WTC11 (cell line): ENCODE data around the gene P2RX2. TPM values are rescaled to one million over a fixed set of nuclear protein-coding genes. Genes with fewer than 3 reads are reported as not detected.

Source experiments
- ATAC-seq: fragments of 200-7000 bp; cut with Tn5 transposase; 2 replicates; pipeline ENCODE4 v1.10.0; 2021; ENCODE audit warnings: mild to moderate bottlenecking, moderate library complexity
- CTCF ChIA-PET: fragments of 300-600 bp; sonication (Branson Sonifier 250); formaldehyde crosslinking; loops from one replicate; lab custom pipeline; 2021; ENCODE audit warnings: antibody characterized with exemption; lab: Charles Lee
- POLR2A ChIA-PET: fragments of 350-600 bp; sonication (Branson Sonifier 250); formaldehyde crosslinking; loops from one replicate; lab custom pipeline; 2021; ENCODE audit warnings: antibody characterized with exemption; lab: Charles Lee
- DNase-seq: peaks from one replicate; pipeline ENCODE4 v3.0.0; 2021; ENCODE audit warnings: low spot score
- H3K27ac Mint-ChIP-seq: 2 replicates; pipeline ENCODE4 v1.8.0; 2021; ENCODE audit warnings: mixed read lengths
- H3K27me3 Mint-ChIP-seq: 2 replicates; pipeline ENCODE4 v1.8.0; 2021; ENCODE audit warnings: low read depth, mild to moderate bottlenecking, moderate library complexity, mixed read lengths
- H3K36me3 Mint-ChIP-seq: 2 replicates; pipeline ENCODE4 v1.8.0; 2021; ENCODE audit warnings: mixed read lengths
- H3K4me1 Mint-ChIP-seq: 2 replicates; pipeline ENCODE4 v1.8.0; 2022; ENCODE audit warnings: mixed read lengths
- H3K4me3 Mint-ChIP-seq: 2 replicates; pipeline ENCODE4 v1.8.0; 2021; ENCODE audit warnings: mild to moderate bottlenecking, moderate library complexity, mixed read lengths
- H3K9me3 Mint-ChIP-seq: 2 replicates; pipeline ENCODE4 v1.8.0; 2021; ENCODE audit warnings: mixed read lengths
- AR ChIP-seq: fragments of 250-450 bp; sonication (Bioruptor Pico); IDR thresholded peaks from 2 replicates; pipeline ENCODE4 v1.9.0; 2021; ENCODE audit warnings: mild to moderate bottlenecking
- E2F4 ChIP-seq: sonication (generic); formaldehyde crosslinking; IDR thresholded peaks from 2 replicates; pipeline ENCODE4 v1.8.1; 2022; ENCODE audit warnings: low read depth, mild to moderate bottlenecking, moderate library complexity, missing genetic modification reagents, borderline replicate concordance
- E2F5 ChIP-seq: sonication (generic); formaldehyde crosslinking; IDR thresholded peaks from 2 replicates; pipeline ENCODE4 v1.8.1; 2022; ENCODE audit warnings: mild to moderate bottlenecking, moderate library complexity, missing genetic modification reagents
- ELF4 ChIP-seq: sonication (generic); formaldehyde crosslinking; IDR thresholded peaks from 2 replicates; pipeline ENCODE4 v1.8.1; 2022; ENCODE audit warnings: low read depth, mild to moderate bottlenecking, moderate library complexity, missing genetic modification reagents
- GRHL2 ChIP-seq: fragments of 250-450 bp; sonication (Bioruptor Pico); IDR thresholded peaks from 2 replicates; pipeline ENCODE4 v1.8.0; 2022; ENCODE audit warnings: mild to moderate bottlenecking, moderate library complexity; ENCODE audit not compliant: insufficient replicate concordance, severe bottlenecking
- IRF2 ChIP-seq: sonication (generic); formaldehyde crosslinking; IDR thresholded peaks from 2 replicates; pipeline ENCODE4 v1.8.0; 2022; ENCODE audit warnings: low read depth, missing genetic modification reagents, borderline replicate concordance
- JAZF1 ChIP-seq: fragments of 250-450 bp; sonication (Bioruptor Pico); IDR thresholded peaks from 2 replicates; pipeline ENCODE4 v1.9.0; 2021; ENCODE audit warnings: moderate library complexity, mild to moderate bottlenecking, inconsistent platforms
- KAT7 ChIP-seq: sonication (generic); formaldehyde crosslinking; IDR thresholded peaks from 2 replicates; pipeline ENCODE4 v1.8.1; 2023; ENCODE audit warnings: missing genetic modification reagents, mild to moderate bottlenecking, borderline replicate concordance
- MYBL2 ChIP-seq: sonication (generic); formaldehyde crosslinking; IDR thresholded peaks from 2 replicates; pipeline ENCODE4 v1.8.1; 2023; ENCODE audit warnings: mild to moderate bottlenecking, moderate library complexity, missing genetic modification reagents
- NFATC4 ChIP-seq: fragments of 250-450 bp; sonication (Bioruptor Pico); IDR thresholded peaks from 2 replicates; pipeline ENCODE4 v1.9.0; 2021; ENCODE audit warnings: mild to moderate bottlenecking
- STAT6 ChIP-seq: sonication (generic); formaldehyde crosslinking; conservative IDR thresholded peaks from 2 replicates; pipeline ENCODE4 v1.8.1; 2023; ENCODE audit warnings: mild to moderate bottlenecking, low read depth, missing genetic modification reagents, moderate library complexity
- TEAD4 ChIP-seq: sonication (generic); formaldehyde crosslinking; IDR thresholded peaks from 2 replicates; pipeline ENCODE4 v1.8.0; 2022; ENCODE audit warnings: mild to moderate bottlenecking, missing genetic modification reagents
- USF2 ChIP-seq: sonication (generic); formaldehyde crosslinking; IDR thresholded peaks from 2 replicates; pipeline ENCODE4 v1.8.1; 2023; ENCODE audit warnings: mild to moderate bottlenecking, missing genetic modification reagents, moderate library complexity
- ZMAT4 ChIP-seq: fragments of 250-450 bp; sonication (Bioruptor Pico); IDR thresholded peaks from 2 replicates; pipeline ENCODE4 v1.9.0; 2021; ENCODE audit warnings: mild to moderate bottlenecking
- ZNF121 ChIP-seq: sonication (generic); formaldehyde crosslinking; IDR thresholded peaks from 2 replicates; pipeline ENCODE4 v1.8.0; 2023; ENCODE audit warnings: missing genetic modification reagents
- ZNF671 ChIP-seq: fragments of 250-450 bp; sonication (Bioruptor Pico); IDR thresholded peaks from 2 replicates; pipeline ENCODE4 v1.8.0; 2021; ENCODE audit warnings: mild to moderate bottlenecking
- total RNA-seq: library from RNA; stranded (reverse); gene quantifications from 3 replicates; pipeline ENCODE4 v1.2.3, GENCODE V29; 2021

The P2RX2 gene
- total RNA-seq, 1 experiment from 2014 or later, result 2.1 TPM

GRCh38 chr12:132591107-132591935 lies 27.3 kb upstream of the P2RX2 start (continued):
- TF ChIP-seq AR (no peak), ELF4 (CRISPR knock-in tag) (no peak), IRF2 (CRISPR knock-in tag) (no peak), ZMAT4 (no peak), JAZF1 (no peak), GRHL2 (CRISPR knock-in tag) (no peak), ZNF671 (no peak), KAT7 (no peak)
- TF ChIP-seq, all 79 proteins: peak for 0

- peaks cover 1% of the 10 kb centered on the region; the same call in 1 of the 2 replicates for H3K9me3 Mint-ChIP-seq
- no peak for DNase-seq
- no peak for TF ChIP-seq IRF2 (CRISPR knock-in tag)
- TF ChIP-seq E2F5 (CRISPR knock-in tag), result no peak
- TF ChIP-seq NFATC4 (CRISPR knock-in tag), result no peak
- TF ChIP-seq GRHL2 (CRISPR knock-in tag), result no peak
- TF ChIP-seq E2F4 (CRISPR knock-in tag), result no peak
- TF ChIP-seq TEAD4 (CRISPR knock-in tag), result no peak
- no peak for TF ChIP-seq MYBL2
- no peak for TF ChIP-seq STAT6 (CRISPR knock-in tag)
- no peak for TF ChIP-seq ZNF121 (CRISPR knock-in tag)
- no peak for TF ChIP-seq USF2
- TF ChIP-seq, all 79 proteins: peak for 0
- H3K36me3 Mint-ChIP-seq, result no peaks in the 10 kb centered on the region
- POLR2A ChIA-PET, result no interaction called here
- no peak overlapping the region for H3K27ac Mint-ChIP-seq
- CTCF ChIA-PET, result interaction anchor here (1.1 to 1.6 kb wide), 3 partner anchors 22 to 178 kb away, joined by 3 read pairs; no protein-coding TSS in a partner anchor
- no peak overlapping the region for H3K4me3 Mint-ChIP-seq
- 0 out of 2 replicates have a peak, but pooled peaks cover under 1% of the 10 kb centered on the region for H3K4me1 Mint-ChIP-seq
- peaks cover 98% of the 10 kb centered on the region for H3K27me3 Mint-ChIP-seq
- ATAC-seq, result no peak
Observed at GRCh38 chr12:132592282-132592970, 26.1 kb upstream of the P2RX2 start.
